Measurements from ENCODE around the gene SDF4.
"Not testable (repeated sequence)": the region's sequence is repeated elsewhere in the genome, so short reads cannot be mapped to it uniquely, and the experiment has no call there.

SDF4 gene

GRCh38 chr1:1196431-1197187 lies 35.2 kb downstream of the SDF4 start:
- DNase-seq, result no peak

GRCh38 chr1:1195726-1196125 lies 36.1 kb downstream of the SDF4 start:
- not testable (repeated sequence) for DNase-seq

- DNase-seq, result no peak
These were observed 37.1 kb downstream of the SDF4 start for GRCh38 chr1:1194723-1195122.

GRCh38 chr1:1191734-1192133 lies 40.1 kb downstream of the SDF4 start:
- DNase-seq, result no peak

GRCh38 chr1:1189111-1189510 lies 42.7 kb downstream of the SDF4 start:
- DNase-seq, result no peak

GRCh38 chr1:1187938-1188337 lies 43.9 kb downstream of the SDF4 start:
- DNase-seq, result no peak

GRCh38 chr1:1185101-1185765 lies 46.6 kb downstream of the SDF4 start:
- no peak for DNase-seq

GRCh38 chr1:1183833-1184775 lies 47.7 kb downstream of the SDF4 start:
- DNase-seq, result no peak

- no peak for DNase-seq
These were observed 48.5 kb downstream of the SDF4 start for GRCh38 chr1:1183221-1183747.

GRCh38 chr1:1182491-1183220 lies 49.1 kb downstream of the SDF4 start:
- DNase-seq, result no peak

GRCh38 chr1:1181938-1182410 lies 49.8 kb downstream of the SDF4 start:
- no peak for DNase-seq

GRCh38 chr1:1181129-1181937 lies 50.5 kb downstream of the SDF4 start:
- DNase-seq, result no peak

- no peak for DNase-seq
These were observed 51.6 kb downstream of the SDF4 start for GRCh38 chr1:1179983-1180861.

- no peak for DNase-seq
These were observed 52.3 kb downstream of the SDF4 start for GRCh38 chr1:1179346-1179982.

GRCh38 chr1:1178794-1179331 lies 52.9 kb downstream of the SDF4 start:
- no peak for DNase-seq

GRCh38 chr1:1177452-1178206 lies 54.2 kb downstream of the SDF4 start:
- no peak for DNase-seq

- DNase-seq, result no peak
These were observed 54.9 kb downstream of the SDF4 start for GRCh38 chr1:1176931-1177330.

GRCh38 chr1:1176063-1176761 lies 55.6 kb downstream of the SDF4 start:
- DNase-seq, result not testable (repeated sequence)

All from NCI-H82 (cell line).